ENCODE measurements around the gene CCDC92B.
"Not testable (repeated sequence)": the region's sequence is repeated elsewhere in the genome, so short reads cannot be mapped to it uniquely, and the experiment has no call there.

The CCDC92B gene

GRCh38 chr17:2786176-2786881 is 36.9 kb upstream of the CCDC92B start:
- H3K9me3 ChIP-seq (replicated peaks; ENCODE audit: low read length) = no peaks in the 10 kb centered on the region
- H3K4me3 ChIP-seq (ENCODE audit: low read length) = no peak overlapping the region
- H3K36me3 ChIP-seq (ENCODE audit: insufficient read depth, low read length) = no peaks in the 10 kb centered on the region
- peaks cover 5% of the 10 kb centered on the region for H3K4me1 ChIP-seq (ENCODE audit: control insufficient read depth, insufficient read depth, low read length)
- H3K27me3 ChIP-seq (ENCODE audit: control insufficient read depth, insufficient read depth, low read length) = peaks cover 14% of the 10 kb centered on the region
- H3K4me2 ChIP-seq (ENCODE audit: low read length) = peak overlapping the region; percentile 31
- no peak overlapping the region for H3K9ac ChIP-seq (ENCODE audit: low read depth, low read length)

GRCh38 chr17:2785376-2785775 is 35.9 kb upstream of the CCDC92B start:
- H3K4me2 ChIP-seq (ENCODE audit: low read length); H3K9ac ChIP-seq (ENCODE audit: low read depth, low read length); H3K36me3 ChIP-seq (ENCODE audit: insufficient read depth, low read length); H3K4me1 ChIP-seq (ENCODE audit: control insufficient read depth, insufficient read depth, low read length); H3K9me3 ChIP-seq (replicated peaks; ENCODE audit: low read length); H3K4me3 ChIP-seq (ENCODE audit: low read length): not testable (repeated sequence)
- H3K27me3 ChIP-seq (ENCODE audit: control insufficient read depth, insufficient read depth, low read length) = peaks cover 16% of the 10 kb centered on the region

GRCh38 chr17:2784864-2785263 is 35.4 kb upstream of the CCDC92B start:
- Histone ChIP-seq H3K9ac (ENCODE audit: low read depth, low read length) (no peak overlapping the region), H3K36me3 (ENCODE audit: insufficient read depth, low read length) (no peaks in the 10 kb centered on the region), H3K4me1 (ENCODE audit: control insufficient read depth, insufficient read depth, low read length) (peaks cover 5% of the 10 kb centered on the region), H3K27me3 (ENCODE audit: control insufficient read depth, insufficient read depth, low read length) (peaks cover 15% of the 10 kb centered on the region), H3K9me3 (replicated peaks; ENCODE audit: low read length) (no peaks in the 10 kb centered on the region), H3K4me2 (ENCODE audit: low read length) (no peak overlapping the region), H3K4me3 (ENCODE audit: low read length) (no peak overlapping the region)

- peaks cover 5% of the 10 kb centered on the region for H3K4me1 ChIP-seq (ENCODE audit: control insufficient read depth, insufficient read depth, low read length)
- no peak overlapping the region for H3K9ac ChIP-seq (ENCODE audit: low read depth, low read length)
- no peaks in the 10 kb centered on the region for H3K9me3 ChIP-seq (replicated peaks; ENCODE audit: low read length)
- H3K36me3 ChIP-seq (ENCODE audit: insufficient read depth, low read length) = no peaks in the 10 kb centered on the region
- peaks cover 22% of the 10 kb centered on the region for H3K27me3 ChIP-seq (ENCODE audit: control insufficient read depth, insufficient read depth, low read length)
- H3K4me3 ChIP-seq (ENCODE audit: low read length) = no peak overlapping the region
- H3K4me2 ChIP-seq (ENCODE audit: low read length) = no peak overlapping the region
Observed at GRCh38 chr17:2783310-2784030, 34.0 kb upstream of the CCDC92B start.

- peaks cover 30% of the 10 kb centered on the region for H3K27me3 ChIP-seq (ENCODE audit: control insufficient read depth, insufficient read depth, low read length)
- no peaks in the 10 kb centered on the region for H3K9me3 ChIP-seq (replicated peaks; ENCODE audit: low read length)
- no peak overlapping the region for H3K4me3 ChIP-seq (ENCODE audit: low read length)
- H3K36me3 ChIP-seq (ENCODE audit: insufficient read depth, low read length) = no peaks in the 10 kb centered on the region
- H3K4me2 ChIP-seq (ENCODE audit: low read length) = no peak overlapping the region
- H3K4me1 ChIP-seq (ENCODE audit: control insufficient read depth, insufficient read depth, low read length) = peaks cover 5% of the 10 kb centered on the region
- no peak overlapping the region for H3K9ac ChIP-seq (ENCODE audit: low read depth, low read length)
Observed at GRCh38 chr17:2782055-2782454, 32.6 kb upstream of the CCDC92B start.

- not testable (repeated sequence) for H3K4me3 ChIP-seq (ENCODE audit: low read length); H3K9me3 ChIP-seq (replicated peaks; ENCODE audit: low read length); H3K4me2 ChIP-seq (ENCODE audit: low read length); H3K4me1 ChIP-seq (ENCODE audit: control insufficient read depth, insufficient read depth, low read length); H3K9ac ChIP-seq (ENCODE audit: low read depth, low read length); H3K36me3 ChIP-seq (ENCODE audit: insufficient read depth, low read length)
- peaks cover 33% of the 10 kb centered on the region for H3K27me3 ChIP-seq (ENCODE audit: control insufficient read depth, insufficient read depth, low read length)
Observed at GRCh38 chr17:2781598-2781997, 32.1 kb upstream of the CCDC92B start.

GRCh38 chr17:2780931-2781454 is 31.5 kb upstream of the CCDC92B start:
- Histone ChIP-seq H3K27me3 (ENCODE audit: control insufficient read depth, insufficient read depth, low read length) (peaks cover 36% of the 10 kb centered on the region), H3K4me3 (ENCODE audit: low read length) (no peak overlapping the region), H3K4me2 (ENCODE audit: low read length) (no peak overlapping the region), H3K4me1 (ENCODE audit: control insufficient read depth, insufficient read depth, low read length) (peaks cover 5% of the 10 kb centered on the region), H3K9ac (ENCODE audit: low read depth, low read length) (no peak overlapping the region), H3K9me3 (replicated peaks; ENCODE audit: low read length) (no peaks in the 10 kb centered on the region), H3K36me3 (ENCODE audit: insufficient read depth, low read length) (no peaks in the 10 kb centered on the region)

GRCh38 chr17:2780256-2780655 is 30.8 kb upstream of the CCDC92B start:
- Histone ChIP-seq H3K27me3 (ENCODE audit: control insufficient read depth, insufficient read depth, low read length) (peaks cover 43% of the 10 kb centered on the region), H3K4me1 (ENCODE audit: control insufficient read depth, insufficient read depth, low read length) (peaks cover 5% of the 10 kb centered on the region), H3K9ac (ENCODE audit: low read depth, low read length) (no peak overlapping the region), H3K4me2 (ENCODE audit: low read length) (no peak overlapping the region), H3K36me3 (ENCODE audit: insufficient read depth, low read length) (no peaks in the 10 kb centered on the region), H3K9me3 (replicated peaks; ENCODE audit: low read length) (no peaks in the 10 kb centered on the region), H3K4me3 (ENCODE audit: low read length) (no peak overlapping the region)

- H3K4me1 ChIP-seq (ENCODE audit: control insufficient read depth, insufficient read depth, low read length) = peaks cover 5% of the 10 kb centered on the region
- H3K4me2 ChIP-seq (ENCODE audit: low read length) = no peak overlapping the region
- H3K9ac ChIP-seq (ENCODE audit: low read depth, low read length) = no peak overlapping the region
- H3K27me3 ChIP-seq (ENCODE audit: control insufficient read depth, insufficient read depth, low read length) = peaks cover 46% of the 10 kb centered on the region
- no peaks in the 10 kb centered on the region for H3K36me3 ChIP-seq (ENCODE audit: insufficient read depth, low read length)
- no peak overlapping the region for H3K4me3 ChIP-seq (ENCODE audit: low read length)
- no peaks in the 10 kb centered on the region for H3K9me3 ChIP-seq (replicated peaks; ENCODE audit: low read length)
Observed at GRCh38 chr17:2779545-2779944, 30.1 kb upstream of the CCDC92B start.

- Histone ChIP-seq H3K9me3 (replicated peaks; ENCODE audit: low read length) (no peaks in the 10 kb centered on the region), H3K36me3 (ENCODE audit: insufficient read depth, low read length) (no peaks in the 10 kb centered on the region), H3K4me2 (ENCODE audit: low read length) (no peak overlapping the region), H3K27me3 (ENCODE audit: control insufficient read depth, insufficient read depth, low read length) (peaks cover 46% of the 10 kb centered on the region), H3K9ac (ENCODE audit: low read depth, low read length) (no peak overlapping the region), H3K4me1 (ENCODE audit: control insufficient read depth, insufficient read depth, low read length) (peaks cover 5% of the 10 kb centered on the region), H3K4me3 (ENCODE audit: low read length) (no peak overlapping the region)
Observed at GRCh38 chr17:2778489-2778888, 29.0 kb upstream of the CCDC92B start.

- Histone ChIP-seq H3K4me1 (ENCODE audit: control insufficient read depth, insufficient read depth, low read length) (peaks cover 5% of the 10 kb centered on the region), H3K36me3 (ENCODE audit: insufficient read depth, low read length) (no peaks in the 10 kb centered on the region), H3K4me2 (ENCODE audit: low read length) (no peak overlapping the region), H3K4me3 (ENCODE audit: low read length) (no peak overlapping the region), H3K27me3 (ENCODE audit: control insufficient read depth, insufficient read depth, low read length) (peaks cover 54% of the 10 kb centered on the region), H3K9me3 (replicated peaks; ENCODE audit: low read length) (no peaks in the 10 kb centered on the region), H3K9ac (ENCODE audit: low read depth, low read length) (no peak overlapping the region)
Observed at GRCh38 chr17:2777242-2777867, 27.9 kb upstream of the CCDC92B start.
